ENCODE results near the gene TBATA. TPM values are rescaled to one million over a fixed set of nuclear protein-coding genes. Genes with fewer than 3 reads are reported as not detected.

The TBATA gene
- total RNA-seq, 4 donors from 2014 or later, result not detected

DNA sequence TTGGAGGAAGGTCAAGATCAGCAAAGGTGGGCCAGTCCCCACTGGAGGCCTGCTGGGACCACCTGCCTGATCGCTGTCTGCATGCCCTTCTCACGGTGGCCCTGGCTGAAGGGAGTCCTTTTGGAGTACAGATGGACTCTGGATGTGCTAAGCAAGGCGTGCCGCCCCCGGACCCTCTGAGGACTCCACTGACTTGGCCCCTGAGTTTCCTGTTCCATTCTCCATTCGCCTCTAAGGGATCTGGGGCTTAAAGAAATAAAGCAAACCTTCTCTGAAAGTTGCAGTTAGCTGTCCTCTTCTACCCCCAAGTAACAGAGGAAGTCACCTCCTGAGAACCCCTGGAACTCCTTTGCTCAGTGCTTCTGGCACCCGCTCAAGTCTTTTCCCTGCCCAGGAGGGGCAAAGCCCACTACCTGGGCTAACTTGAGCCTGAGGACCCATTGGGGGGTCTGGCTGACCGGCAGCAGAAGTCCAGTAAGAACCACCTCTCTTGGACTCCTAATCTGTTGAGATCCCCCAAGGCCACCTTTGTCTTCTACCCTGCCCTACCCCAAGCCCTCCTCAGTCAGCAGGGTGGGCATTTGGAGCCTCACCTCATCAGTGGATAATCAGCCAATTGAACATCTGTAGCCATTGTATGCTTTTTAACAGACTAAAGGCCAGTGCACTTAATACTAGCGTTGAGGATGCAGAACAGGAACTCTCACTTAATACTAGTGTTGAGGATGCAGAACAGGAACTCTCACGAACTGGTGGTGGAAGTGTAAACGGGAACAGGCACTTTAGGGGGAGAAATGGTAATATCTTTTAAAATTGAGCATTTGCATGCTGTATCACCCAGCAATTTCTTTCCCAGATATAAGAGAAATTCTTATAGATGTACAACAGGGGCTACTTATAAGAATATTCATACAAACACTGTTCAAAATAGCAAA, 2.2 kb downstream of the TBATA start:
- H3K9me3 ChIP-seq, result peaks cover 0 to 4% (median 0%) of the 10 kb centered on the region in 4 donors
- no peak overlapping the region for H3K4me3 ChIP-seq
- no peaks in the 10 kb centered on the region for H3K27me3 ChIP-seq
- TF ChIP-seq EP300 (IDR thresholded peaks at IDR 0.05), result no peak
- TF ChIP-seq, protein P1, sequence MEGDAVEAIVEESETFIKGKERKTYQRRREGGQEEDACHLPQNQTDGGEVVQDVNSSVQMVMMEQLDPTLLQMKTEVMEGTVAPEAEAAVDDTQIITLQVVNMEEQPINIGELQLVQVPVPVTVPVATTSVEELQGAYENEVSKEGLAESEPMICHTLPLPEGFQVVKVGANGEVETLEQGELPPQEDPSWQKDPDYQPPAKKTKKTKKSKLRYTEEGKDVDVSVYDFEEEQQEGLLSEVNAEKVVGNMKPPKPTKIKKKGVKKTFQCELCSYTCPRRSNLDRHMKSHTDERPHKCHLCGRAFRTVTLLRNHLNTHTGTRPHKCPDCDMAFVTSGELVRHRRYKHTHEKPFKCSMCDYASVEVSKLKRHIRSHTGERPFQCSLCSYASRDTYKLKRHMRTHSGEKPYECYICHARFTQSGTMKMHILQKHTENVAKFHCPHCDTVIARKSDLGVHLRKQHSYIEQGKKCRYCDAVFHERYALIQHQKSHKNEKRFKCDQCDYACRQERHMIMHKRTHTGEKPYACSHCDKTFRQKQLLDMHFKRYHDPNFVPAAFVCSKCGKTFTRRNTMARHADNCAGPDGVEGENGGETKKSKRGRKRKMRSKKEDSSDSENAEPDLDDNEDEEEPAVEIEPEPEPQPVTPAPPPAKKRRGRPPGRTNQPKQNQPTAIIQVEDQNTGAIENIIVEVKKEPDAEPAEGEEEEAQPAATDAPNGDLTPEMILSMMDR (IDR thresholded peaks at IDR 0.05), result no peak
- TF ChIP-seq POLR2A (IDR thresholded peaks at IDR 0.05), result no peak
- DNase-seq (ENCODE audit: low spot score in 2 of 2), result no peak
- H3K36me3 ChIP-seq, result no peaks in the 10 kb centered on the region
- H3K27ac ChIP-seq, result no peak overlapping the region
- 69 to 76% methylated on average over 11 of the region's 11 CpGs for WGBS, 2 donors
- peaks cover 0 to 13% (median 0%) of the 10 kb centered on the region in 4 donors for H3K4me1 ChIP-seq

DNA sequence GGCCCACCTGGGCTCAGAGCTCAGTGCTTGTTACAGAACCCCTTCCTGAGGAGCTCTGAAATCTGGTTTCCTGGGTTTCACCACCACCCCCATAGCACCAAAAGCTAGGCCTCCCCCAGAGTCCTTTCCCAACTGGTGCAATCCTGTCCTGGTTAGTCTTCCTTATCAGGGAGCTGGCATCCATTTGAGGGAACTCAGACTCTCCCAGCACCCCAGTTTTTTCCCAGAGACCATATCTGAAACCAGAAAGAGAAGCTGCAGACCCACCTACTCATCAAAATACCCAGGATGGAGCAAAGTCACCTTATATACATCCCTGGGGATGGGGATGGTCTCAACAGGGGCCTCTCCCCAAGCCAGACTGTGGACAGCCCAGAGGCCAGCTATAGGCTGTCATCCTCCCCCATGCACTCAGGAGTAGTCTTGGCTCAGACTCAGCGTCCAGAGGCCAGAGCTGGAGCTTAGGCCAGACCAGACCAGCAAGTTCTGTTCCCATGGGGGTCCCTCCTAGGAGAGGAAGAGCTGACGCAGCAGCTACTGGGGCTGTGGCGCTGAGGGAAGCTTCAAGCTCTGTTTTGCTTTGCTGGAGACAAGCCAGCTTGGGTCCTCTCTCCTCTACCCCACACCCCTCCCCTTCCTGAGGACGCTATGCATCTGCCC, 3.0 kb downstream of the TBATA start:
- WGBS, 2 donors, result 38 to 59% methylated on average over 3 to 4 of the region's 4 CpGs
- H3K27me3 ChIP-seq, result no peaks in the 10 kb centered on the region
- H3K9me3 ChIP-seq, result no peaks in the 10 kb centered on the region
- H3K4me3 ChIP-seq, result no peak overlapping the region
- TF ChIP-seq POLR2A (IDR thresholded peaks at IDR 0.05) (no peak), EP300 (IDR thresholded peaks at IDR 0.05) (no peak)
- TF ChIP-seq, protein P1 (IDR thresholded peaks at IDR 0.05), result no peak
- DNase-seq (ENCODE audit: low spot score in 2 of 2), result no peak
- H3K27ac ChIP-seq, result no peak overlapping the region
- H3K4me1 ChIP-seq, result peaks cover 0 to 13% (median 0%) of the 10 kb centered on the region in 4 donors
- no peaks in the 10 kb centered on the region for H3K36me3 ChIP-seq

DNA sequence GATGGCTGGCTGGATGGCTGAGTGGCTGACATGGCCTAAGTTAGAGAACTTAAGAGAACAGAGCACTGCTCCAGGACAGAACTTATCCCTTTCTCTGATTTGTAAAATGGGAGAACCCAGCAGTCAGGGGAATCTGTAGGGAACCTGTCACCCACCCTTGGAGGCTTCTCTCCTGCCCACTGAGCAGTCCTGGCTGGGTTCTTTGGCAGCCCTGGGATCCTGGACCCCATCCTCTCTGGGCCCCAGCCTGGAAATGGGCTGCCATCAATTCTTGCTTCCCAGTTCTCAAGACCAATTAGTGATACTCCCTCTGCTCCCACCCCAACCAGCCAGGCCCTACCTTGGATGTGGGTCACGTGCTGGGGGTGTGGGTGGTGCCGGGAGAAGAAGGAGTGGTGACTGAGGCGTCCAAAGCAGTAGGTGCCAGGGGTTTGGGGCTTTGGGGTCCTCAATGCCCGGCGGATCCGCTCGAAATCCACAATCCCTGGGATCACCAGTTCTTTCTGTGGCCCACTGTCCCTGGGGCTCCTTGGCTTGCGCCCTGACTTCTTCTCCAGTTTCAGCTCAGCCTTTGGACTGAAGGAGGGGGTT, 3.6 kb downstream of the TBATA start:
- H3K27me3 ChIP-seq, result no peaks in the 10 kb centered on the region
- DNase-seq (ENCODE audit: low spot score in 2 of 2), result no peak
- no peaks in the 10 kb centered on the region for H3K9me3 ChIP-seq
- TF ChIP-seq, protein P1 (IDR thresholded peaks at IDR 0.05), result no peak
- TF ChIP-seq EP300 (IDR thresholded peaks at IDR 0.05), result no peak
- TF ChIP-seq POLR2A (IDR thresholded peaks at IDR 0.05), result no peak
- no peak overlapping the region for H3K27ac ChIP-seq
- H3K36me3 ChIP-seq, result no peaks in the 10 kb centered on the region
- H3K4me3 ChIP-seq, result no peak overlapping the region
- 91 to 97% methylated on average over 6 to 8 of the region's 8 CpGs for WGBS, 2 donors
- H3K4me1 ChIP-seq, result peaks cover 0 to 13% (median 0%) of the 10 kb centered on the region in 4 donors

DNA sequence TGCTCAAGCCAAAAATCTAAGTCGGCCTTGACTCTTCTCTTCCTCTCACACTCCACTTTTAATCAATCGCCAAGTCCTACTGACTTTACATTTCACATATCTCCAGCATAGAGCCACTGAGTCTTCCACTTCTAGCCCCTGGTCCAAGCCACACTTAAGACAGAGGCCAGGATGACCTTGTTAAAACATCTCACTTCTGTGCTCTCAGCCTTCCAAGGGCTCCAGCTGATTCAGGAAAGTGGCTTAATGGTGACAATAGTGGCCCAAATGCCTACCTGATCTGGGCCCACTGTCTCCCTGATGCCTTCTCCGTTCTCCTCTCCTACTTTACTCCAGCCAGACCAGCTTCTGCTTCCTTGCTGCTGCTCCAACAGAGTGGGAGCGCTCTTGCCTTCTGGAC, 4.4 kb downstream of the TBATA start:
- H3K4me1 ChIP-seq, result peaks cover 0 to 13% (median 0%) of the 10 kb centered on the region in 4 donors
- H3K4me3 ChIP-seq, result no peak overlapping the region
- H3K36me3 ChIP-seq, result no peaks in the 10 kb centered on the region
- DNase-seq (ENCODE audit: low spot score in 2 of 2), result no peak
- no peaks in the 10 kb centered on the region for H3K9me3 ChIP-seq
- H3K27me3 ChIP-seq, result no peaks in the 10 kb centered on the region
- 95% methylated on average over 4 of the region's 4 CpGs for WGBS, 2 donors
- TF ChIP-seq EP300 (IDR thresholded peaks at IDR 0.05) (no peak), POLR2A (IDR thresholded peaks at IDR 0.05) (no peak)
- TF ChIP-seq, protein P1 (IDR thresholded peaks at IDR 0.05), result no peak
- no peak overlapping the region for H3K27ac ChIP-seq
